HepG2 (cell line): ENCODE measurements around the gene ILRUN. TPM values are rescaled to one million over a fixed set of nuclear protein-coding genes. Genes with fewer than 3 reads are reported as not detected.

Source experiments
- CAMTA2 ChIP-seq: sonication (generic); formaldehyde crosslinking; IDR thresholded peaks from 2 replicates; pipeline ENCODE4 v1.4.0; 2020; ENCODE audit warnings: mild to moderate bottlenecking, missing genetic modification reagents, borderline replicate concordance
- HOXD1 ChIP-seq: sonication (generic); formaldehyde crosslinking; IDR thresholded peaks from 2 replicates; pipeline ENCODE4 v1.5.0; 2020; ENCODE audit warnings: missing genetic modification reagents
- KAT8 ChIP-seq: IDR thresholded peaks from 2 replicates; pipeline ENCODE4 v1.6.1; 2016; ENCODE audit warnings: missing genetic modification reagents, missing compliant biosample characterization
- SALL2 ChIP-seq: sonication (generic); formaldehyde crosslinking; IDR thresholded peaks from 2 replicates; pipeline ENCODE4 v1.8.1; 2023; ENCODE audit warnings: mild to moderate bottlenecking, missing genetic modification reagents, inconsistent platforms
- SETDB1 ChIP-seq: sonication (generic); formaldehyde crosslinking; IDR thresholded peaks from 2 replicates; pipeline ENCODE4 v1.5.1; 2020; ENCODE audit warnings: missing genetic modification reagents, mild to moderate bottlenecking, borderline replicate concordance
- STAT5B ChIP-seq: sonication (generic); formaldehyde crosslinking; IDR thresholded peaks from 2 replicates; pipeline ENCODE4 v1.4.0; 2020; ENCODE audit warnings: missing genetic modification reagents
- THAP11 ChIP-seq: IDR thresholded peaks from 2 replicates; pipeline ENCODE4 v1.6.1; 2016; ENCODE audit warnings: missing biosample characterization, missing genetic modification reagents
- ZBTB38 ChIP-seq: sonication (generic); formaldehyde crosslinking; IDR thresholded peaks from 2 replicates; pipeline ENCODE4 v1.5.1; 2020; ENCODE audit warnings: mild to moderate bottlenecking, missing genetic modification reagents
- ZKSCAN1 ChIP-seq: fragments of 150-350 bp; IDR thresholded peaks from 2 replicates; pipeline ENCODE4 v1.6.1; 2014; ENCODE audit warnings: low read length
- ZNF160 ChIP-seq: sonication (generic); formaldehyde crosslinking; IDR thresholded peaks from 2 replicates; pipeline ENCODE4 v1.8.0; 2022; ENCODE audit warnings: mild to moderate bottlenecking, inconsistent platforms, missing genetic modification reagents
- ZNF18 ChIP-seq: sonication (generic); formaldehyde crosslinking; IDR thresholded peaks from 2 replicates; pipeline ENCODE4 v1.8.0; 2022; ENCODE audit warnings: mild to moderate bottlenecking, missing genetic modification reagents; ENCODE audit not compliant: insufficient replicate concordance
- ZNF224 ChIP-seq: sonication (generic); formaldehyde crosslinking; IDR thresholded peaks from 2 replicates; pipeline ENCODE4 v1.5.0; 2020; ENCODE audit warnings: mild to moderate bottlenecking, missing genetic modification reagents
- ZNF383 ChIP-seq: sonication (generic); formaldehyde crosslinking; IDR thresholded peaks from 2 replicates; pipeline ENCODE4 v1.4.0; 2020; ENCODE audit warnings: missing genetic modification reagents, mild to moderate bottlenecking, borderline replicate concordance
- ZNF512 ChIP-seq: sonication (generic); formaldehyde crosslinking; IDR thresholded peaks from 2 replicates; pipeline ENCODE4 v1.4.0; 2020; ENCODE audit warnings: mild to moderate bottlenecking, missing genetic modification reagents
- ZNF607 ChIP-seq: sonication (generic); formaldehyde crosslinking; IDR thresholded peaks from 2 replicates; pipeline ENCODE4 v1.5.1; 2020; ENCODE audit warnings: missing genetic modification reagents, mild to moderate bottlenecking, borderline replicate concordance
- ZNF780A ChIP-seq: sonication (generic); formaldehyde crosslinking; IDR thresholded peaks from 2 replicates; pipeline ENCODE4 v1.8.0; 2022; ENCODE audit warnings: mild to moderate bottlenecking, missing genetic modification reagents, moderate library complexity
- ZSCAN5A ChIP-seq: sonication (generic); formaldehyde crosslinking; IDR thresholded peaks from 2 replicates; pipeline ENCODE4 v1.8.0; 2022; ENCODE audit warnings: mild to moderate bottlenecking, missing genetic modification reagents, borderline replicate concordance
- polyA plus RNA-seq, 8 experiments: library from polyadenylated mRNA; depleted of rRNA in 3 of 8; stranded (reverse) in 7 of 8; unstranded in 1 of 8; fragments of >200 nt; fragmentation: Illumina TruSeq in 4 of 8; extraction: Trizol in 4 of 8; gene quantifications; 2 replicates each; pipeline versions ENCODE4 v1.2.1 to v1.2.3, GENCODE V29; 2011 to 2016; ENCODE audit warnings: low read depth in 4 of 8, missing spikeins in 1 of 8, mixed read lengths in 1 of 8; ENCODE audit not compliant: insufficient read depth in 1 of 8
- total RNA-seq, 5 experiments: library from RNA; depleted of rRNA; stranded (reverse); fragments of >200 nt; fragmentation: Illumina TruSeq; extraction: Trizol; gene quantifications; 2 replicates each; pipeline ENCODE4 v1.2.3, GENCODE V29; 2016; ENCODE audit warnings: low read depth in 1 of 5
- TF ChIP-seq, protein P1 (sequence below): sonication (generic); formaldehyde crosslinking; conservative IDR thresholded peaks from 2 replicates; pipeline ENCODE4 v1.8.0; 2022; ENCODE audit warnings: mild to moderate bottlenecking, moderate library complexity, missing genetic modification reagents
- TF ChIP-seq, protein P2 (sequence below): sonication (generic); formaldehyde crosslinking; IDR thresholded peaks from 2 replicates; pipeline ENCODE4 v1.9.0; 2021; ENCODE audit warnings: missing genetic modification reagents, borderline replicate concordance

ILRUN gene
- total and polyA plus RNA-seq, 2 of the 13 experiments (the other 11 are each of a cell fraction or from before 2014, with no cell fraction given): 45.5 to 66.6 TPM

DNA sequence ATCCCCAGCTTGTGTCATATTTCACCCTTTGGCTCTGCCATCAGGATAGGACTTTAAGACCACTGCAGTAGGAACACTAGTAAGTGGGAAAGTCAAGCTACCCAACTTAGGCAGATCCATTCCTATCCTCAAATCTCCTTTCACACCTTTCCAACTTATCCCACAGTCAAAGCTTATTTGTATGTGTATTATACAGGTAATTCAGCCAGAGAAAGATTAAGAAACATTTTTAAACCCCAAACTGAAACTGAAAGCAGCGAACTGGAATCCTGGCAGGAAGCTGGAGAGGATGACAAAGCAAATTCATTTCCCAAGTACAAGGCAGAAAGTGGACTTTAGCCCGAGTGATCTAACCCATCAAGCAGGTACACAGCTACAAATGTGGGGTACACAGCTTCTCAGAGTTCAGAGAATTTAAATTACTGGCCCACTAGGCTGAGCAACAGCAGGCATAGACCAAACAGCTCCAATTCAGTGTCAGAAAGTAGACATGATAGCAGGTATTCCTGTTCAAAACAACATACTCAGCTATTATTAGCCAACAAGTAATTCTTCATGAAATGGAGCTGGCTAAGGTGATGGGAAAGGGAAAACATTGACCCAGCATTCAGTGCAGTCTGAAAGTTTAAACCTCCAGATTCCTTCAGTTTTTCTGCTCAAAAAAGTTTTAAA lies 39.1 kb downstream of the ILRUN start (continued):
- TF ChIP-seq ZNF512 (no peak), KAT8 (CRISPR knock-in tag) (peak; percentile 83), ZNF160 (no peak), ZNF780A (CRISPR knock-in tag) (no peak), ZBTB38 (CRISPR knock-in tag) (no peak), SALL2 (no peak), HOXD1 (CRISPR knock-in tag) (no peak), CAMTA2 (CRISPR knock-in tag) (no peak), ZKSCAN1 (no peak), ZSCAN5A (CRISPR knock-in tag) (peak; percentile 77; the same call in 1 of the 2 replicates), STAT5B (CRISPR knock-in tag) (no peak), ZNF224 (no peak), SETDB1 (no peak), ZNF383 (no peak), THAP11 (CRISPR knock-in tag) (peak; percentile 73), ZNF607 (CRISPR knock-in tag) (peak; percentile 62; the same call in 1 of the 2 replicates), ZNF18 (CRISPR knock-in tag) (no peak)
- TF ChIP-seq, protein P1, sequence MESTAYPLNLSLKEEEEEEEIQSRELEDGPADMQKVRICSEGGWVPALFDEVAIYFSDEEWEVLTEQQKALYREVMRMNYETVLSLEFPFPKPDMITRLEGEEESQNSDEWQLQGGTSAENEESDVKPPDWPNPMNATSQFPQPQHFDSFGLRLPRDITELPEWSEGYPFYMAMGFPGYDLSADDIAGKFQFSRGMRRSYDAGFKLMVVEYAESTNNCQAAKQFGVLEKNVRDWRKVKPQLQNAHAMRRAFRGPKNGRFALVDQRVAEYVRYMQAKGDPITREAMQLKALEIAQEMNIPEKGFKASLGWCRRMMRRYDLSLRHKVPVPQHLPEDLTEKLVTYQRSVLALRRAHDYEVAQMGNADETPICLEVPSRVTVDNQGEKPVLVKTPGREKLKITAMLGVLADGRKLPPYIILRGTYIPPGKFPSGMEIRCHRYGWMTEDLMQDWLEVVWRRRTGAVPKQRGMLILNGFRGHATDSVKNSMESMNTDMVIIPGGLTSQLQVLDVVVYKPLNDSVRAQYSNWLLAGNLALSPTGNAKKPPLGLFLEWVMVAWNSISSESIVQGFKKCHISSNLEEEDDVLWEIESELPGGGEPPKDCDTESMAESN: peak; percentile 23; the same call in 1 of the 2 replicates
- TF ChIP-seq, protein P2, sequence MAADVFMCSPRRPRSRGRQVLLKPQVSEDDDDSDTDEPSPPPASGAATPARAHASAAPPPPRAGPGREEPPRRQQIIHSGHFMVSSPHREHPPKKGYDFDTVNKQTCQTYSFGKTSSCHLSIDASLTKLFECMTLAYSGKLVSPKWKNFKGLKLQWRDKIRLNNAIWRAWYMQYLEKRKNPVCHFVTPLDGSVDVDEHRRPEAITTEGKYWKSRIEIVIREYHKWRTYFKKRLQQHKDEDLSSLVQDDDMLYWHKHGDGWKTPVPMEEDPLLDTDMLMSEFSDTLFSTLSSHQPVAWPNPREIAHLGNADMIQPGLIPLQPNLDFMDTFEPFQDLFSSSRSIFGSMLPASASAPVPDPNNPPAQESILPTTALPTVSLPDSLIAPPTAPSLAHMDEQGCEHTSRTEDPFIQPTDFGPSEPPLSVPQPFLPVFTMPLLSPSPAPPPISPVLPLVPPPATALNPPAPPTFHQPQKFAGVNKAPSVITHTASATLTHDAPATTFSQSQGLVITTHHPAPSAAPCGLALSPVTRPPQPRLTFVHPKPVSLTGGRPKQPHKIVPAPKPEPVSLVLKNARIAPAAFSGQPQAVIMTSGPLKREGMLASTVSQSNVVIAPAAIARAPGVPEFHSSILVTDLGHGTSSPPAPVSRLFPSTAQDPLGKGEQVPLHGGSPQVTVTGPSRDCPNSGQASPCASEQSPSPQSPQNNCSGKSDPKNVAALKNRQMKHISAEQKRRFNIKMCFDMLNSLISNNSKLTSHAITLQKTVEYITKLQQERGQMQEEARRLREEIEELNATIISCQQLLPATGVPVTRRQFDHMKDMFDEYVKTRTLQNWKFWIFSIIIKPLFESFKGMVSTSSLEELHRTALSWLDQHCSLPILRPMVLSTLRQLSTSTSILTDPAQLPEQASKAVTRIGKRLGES (CRISPR knock-in tag): no peak
